ENCODE results near the gene TAS2R43.
"Not testable (repeated sequence)": the region's sequence is repeated elsewhere in the genome, so short reads cannot be mapped to it uniquely, and the experiment has no call there.

TAS2R43 gene, protein sequence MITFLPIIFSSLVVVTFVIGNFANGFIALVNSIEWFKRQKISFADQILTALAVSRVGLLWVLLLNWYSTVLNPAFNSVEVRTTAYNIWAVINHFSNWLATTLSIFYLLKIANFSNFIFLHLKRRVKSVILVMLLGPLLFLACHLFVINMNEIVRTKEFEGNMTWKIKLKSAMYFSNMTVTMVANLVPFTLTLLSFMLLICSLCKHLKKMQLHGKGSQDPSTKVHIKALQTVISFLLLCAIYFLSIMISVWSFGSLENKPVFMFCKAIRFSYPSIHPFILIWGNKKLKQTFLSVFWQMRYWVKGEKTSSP

DNA sequence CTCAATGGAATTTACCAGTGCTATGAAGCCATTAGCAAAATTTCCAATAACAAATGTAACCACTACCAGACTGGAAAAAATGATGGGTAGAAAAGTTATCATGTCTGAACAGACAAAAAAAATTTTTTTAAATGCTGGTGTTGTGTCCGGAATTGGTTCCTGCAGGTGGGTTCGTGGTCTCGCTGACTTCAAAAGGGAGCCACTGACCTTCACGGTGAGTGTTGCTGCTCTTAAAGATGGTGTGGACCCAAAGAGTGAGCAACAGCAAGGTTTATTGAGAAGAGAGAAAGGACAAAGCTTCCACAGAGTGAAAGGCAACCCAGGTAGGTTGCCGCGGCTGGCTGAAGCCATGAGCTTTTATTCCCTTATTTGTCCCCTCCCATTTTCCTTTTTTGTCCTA is at the start of gene TAS2R43:
TAS2R43 (minus strand) TSS at position 186 of the 400 bp plus-strand sequence; CDS start at position 102, 84 bp downstream.
- no peak for DNase-seq

DNA sequence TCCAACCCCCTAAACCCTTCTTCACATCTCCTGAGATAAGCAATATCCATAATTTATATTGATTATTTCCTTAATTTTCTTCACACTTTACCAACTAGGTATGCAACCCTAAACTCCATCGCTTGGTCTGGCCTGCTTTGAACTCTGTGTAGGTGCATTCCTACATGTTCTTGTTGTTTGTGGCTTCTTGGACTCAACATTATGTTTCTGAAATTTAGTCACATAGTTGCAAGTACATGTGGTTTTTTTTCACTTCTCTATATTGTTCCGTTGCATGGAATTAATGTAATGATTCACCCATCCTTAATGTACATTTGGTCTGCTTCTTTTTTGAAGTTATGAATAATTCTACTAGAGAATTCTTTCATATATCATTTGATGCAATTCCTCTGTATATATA is 44.0 kb upstream of the TAS2R43 start:
- DNase-seq: no peak

DNA sequence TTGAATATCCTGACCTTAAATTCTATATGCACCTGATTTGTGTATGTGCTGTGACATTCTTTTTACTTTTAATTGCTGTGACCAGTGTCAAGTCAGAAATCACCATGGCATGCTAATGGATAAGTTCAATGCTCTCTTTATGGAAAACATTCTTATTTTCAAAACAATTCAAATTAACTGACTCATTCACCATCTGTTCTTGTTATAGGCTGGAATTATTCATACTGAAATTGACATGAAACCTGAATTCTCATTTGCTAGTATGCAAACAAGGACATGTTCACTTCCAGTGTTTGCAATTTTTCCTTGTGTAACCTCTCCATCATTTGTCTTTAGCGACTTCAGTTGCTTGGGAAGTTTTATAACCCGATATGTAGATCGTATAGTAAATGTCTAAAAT is 42.2 kb upstream of the TAS2R43 start, which contains the start of gene TAS2R30:
TAS2R30 (minus strand) TSS at position 340 of the 400 bp plus-strand sequence. CDS start 400 bp downstream, outside the sequence.
- no peak for DNase-seq

DNA sequence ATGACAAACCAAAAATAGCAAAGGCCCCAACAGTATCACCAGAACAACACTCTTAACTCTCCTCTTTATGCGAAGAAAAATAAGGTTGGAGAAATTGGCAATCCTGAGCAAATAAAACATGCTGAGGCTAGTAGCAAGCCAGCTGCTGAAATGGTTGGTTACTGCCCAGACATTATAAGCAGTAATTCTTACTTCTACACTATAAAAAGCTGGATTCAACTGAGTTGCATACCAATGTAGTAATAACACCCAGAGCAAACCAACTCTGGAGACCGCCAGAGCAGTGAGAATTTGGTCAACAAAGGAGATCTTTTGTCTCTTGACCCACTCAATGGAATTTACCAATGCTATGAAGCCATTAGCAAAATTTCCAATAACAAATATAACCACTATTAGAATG is 41.7 kb upstream of the TAS2R43 start:
- no peak for DNase-seq

DNA sequence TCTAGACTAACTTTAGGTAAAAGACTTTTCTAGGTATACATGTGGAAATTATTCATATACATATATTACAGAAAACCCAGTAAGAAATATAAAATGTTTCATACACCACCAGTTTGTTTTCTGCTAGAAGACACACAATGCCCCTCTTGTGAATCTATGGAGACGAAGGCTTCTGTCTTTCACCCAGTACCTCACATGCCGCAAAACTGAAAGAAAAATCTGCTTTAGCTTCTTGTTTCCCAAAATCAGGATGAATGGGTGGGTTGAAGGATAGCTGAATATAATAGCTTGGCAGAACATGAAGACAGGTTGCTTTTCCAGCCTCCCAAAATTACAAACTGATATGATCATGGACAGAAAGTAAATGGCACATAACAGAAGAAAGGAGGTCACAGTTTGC is 41.0 kb upstream of the TAS2R43 start:
- DNase-seq: no peak

DNA sequence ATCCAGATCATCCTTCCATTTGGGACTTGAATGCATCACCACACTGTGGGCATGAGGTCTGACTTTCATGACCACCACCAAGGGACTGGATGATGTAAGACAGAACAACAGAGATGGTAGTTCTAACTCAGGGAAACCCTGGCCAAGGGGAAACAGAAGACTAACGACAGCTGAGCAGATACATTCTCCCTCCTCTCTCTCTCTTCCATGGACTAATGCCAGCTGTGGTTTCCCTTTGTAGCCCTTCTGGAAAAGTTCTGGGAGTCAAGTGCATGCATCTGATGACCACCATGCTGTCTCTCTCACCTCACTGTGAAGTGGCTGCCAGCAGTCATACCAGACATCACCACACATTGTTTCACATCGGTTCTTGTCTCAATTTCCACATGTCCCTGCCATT is 38.9 kb upstream of the TAS2R43 start:
- DNase-seq: no peak

DNA sequence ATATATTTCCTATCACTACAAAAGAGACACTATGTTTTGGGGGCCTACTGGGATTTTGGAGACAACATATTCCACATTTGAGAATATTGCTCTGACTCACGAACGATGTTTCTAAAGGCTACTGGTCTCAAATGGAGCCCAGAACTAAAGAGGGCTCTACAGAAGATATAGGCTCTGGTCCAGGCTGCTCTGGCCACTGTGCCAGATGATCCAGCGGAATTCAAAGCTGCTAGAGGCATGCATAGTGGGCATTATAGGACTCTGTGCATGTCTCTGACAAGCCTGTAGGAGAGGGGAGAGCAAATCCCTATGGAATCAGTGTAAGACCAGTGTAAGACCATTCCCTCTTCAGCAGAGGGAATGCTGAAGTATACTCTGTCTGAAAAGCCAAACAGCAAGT is 38.3 kb upstream of the TAS2R43 start:
- DNase-seq: peak in 1 of 58 donors; percentile 5

DNA sequence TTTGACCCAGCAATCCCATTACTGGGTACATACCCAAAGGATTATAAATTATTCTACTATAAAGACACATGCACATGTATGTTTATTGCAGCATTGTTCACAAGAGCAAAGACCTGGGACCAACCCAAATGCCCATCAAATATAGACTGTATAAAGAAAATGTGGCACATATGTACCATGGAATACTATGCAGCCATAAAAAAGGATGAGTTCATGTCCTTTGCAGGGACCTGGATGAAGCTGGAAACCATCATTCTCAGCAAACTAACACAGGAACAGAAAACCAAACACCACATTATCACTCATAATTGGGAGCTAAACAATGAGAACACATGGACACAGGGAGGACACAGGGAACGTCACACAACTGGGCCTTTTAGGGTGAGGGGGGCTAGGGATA is 22.0 kb upstream of the TAS2R43 start:
- DNase-seq: not testable (repeated sequence)

DNA sequence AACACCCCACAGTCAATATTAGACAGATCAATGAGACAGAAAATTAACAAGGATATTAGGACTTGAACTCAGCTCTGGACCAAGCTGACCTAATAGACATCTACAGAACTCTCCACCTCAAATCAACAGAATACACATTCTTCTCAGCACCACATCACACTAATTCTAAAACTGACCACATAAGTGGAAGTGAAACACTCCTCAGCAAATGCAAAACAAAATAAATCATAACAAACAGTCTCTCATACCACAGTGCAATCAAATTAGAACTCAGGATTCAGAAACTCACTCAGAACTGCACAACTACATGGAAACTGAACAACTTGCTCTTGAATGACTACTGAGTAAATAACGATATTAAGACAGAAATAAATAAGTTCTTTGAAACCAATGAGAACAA is 19.1 kb upstream of the TAS2R43 start:
- DNase-seq: not testable (repeated sequence)

DNA sequence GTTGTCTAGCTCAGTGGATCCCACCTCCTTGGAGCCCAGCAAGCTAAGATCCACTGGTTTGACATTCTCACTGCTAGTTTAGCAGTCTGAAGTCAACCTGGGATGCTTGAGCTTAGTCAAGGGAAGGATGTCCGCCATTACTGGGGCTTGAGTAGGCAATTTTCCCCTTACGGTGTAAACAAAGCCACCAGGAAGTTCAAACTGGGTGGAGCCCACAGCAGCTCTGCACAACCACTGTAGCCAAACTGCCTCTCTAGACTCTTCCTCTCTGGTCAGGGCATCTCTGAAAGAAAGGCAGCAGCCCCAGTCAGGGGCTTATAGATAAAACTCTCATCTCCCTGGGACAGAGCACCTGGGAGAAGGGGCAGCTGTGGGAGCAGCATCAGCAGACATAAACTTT is 16.7 kb upstream of the TAS2R43 start:
- DNase-seq: no peak

DNA sequence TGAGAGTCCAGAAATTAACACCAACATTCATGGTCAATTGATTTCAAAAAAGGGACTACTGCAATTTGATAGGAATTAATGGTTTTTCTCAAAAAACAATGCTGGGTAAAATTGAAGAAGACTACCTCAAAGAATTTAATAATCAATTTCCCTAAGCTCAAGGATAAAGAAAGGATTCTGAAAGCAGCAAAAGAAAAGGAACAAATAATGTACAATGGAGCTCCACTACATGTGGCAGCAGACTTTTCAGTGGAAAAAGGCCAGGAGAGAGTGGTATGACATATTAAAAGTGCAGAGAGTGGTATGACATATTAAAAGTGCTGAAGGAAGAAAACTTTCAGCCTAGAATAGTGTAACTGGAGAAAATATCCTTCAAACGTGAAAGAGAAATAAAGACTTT is 15.6 kb upstream of the TAS2R43 start:
- no peak for DNase-seq

DNA sequence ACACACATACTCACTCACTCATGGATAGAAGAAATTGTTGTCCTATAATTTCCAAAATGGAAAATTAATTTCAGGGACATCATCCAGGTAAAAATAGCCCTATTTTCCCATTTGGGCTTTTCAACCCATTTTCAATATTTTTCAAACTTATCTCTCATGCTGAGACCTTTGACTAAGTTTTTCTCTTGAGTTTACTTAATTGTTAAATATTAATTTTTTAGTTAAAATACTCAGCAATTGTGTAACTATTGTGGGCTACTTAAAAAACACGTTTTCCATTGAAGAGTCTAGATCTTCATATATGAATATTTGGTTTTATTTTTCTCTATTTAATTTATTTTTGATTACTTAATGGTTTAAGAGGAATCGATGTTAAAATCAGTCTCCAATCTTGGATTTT is 14.2 kb upstream of the TAS2R43 start:
- DNase-seq: no peak

DNA sequence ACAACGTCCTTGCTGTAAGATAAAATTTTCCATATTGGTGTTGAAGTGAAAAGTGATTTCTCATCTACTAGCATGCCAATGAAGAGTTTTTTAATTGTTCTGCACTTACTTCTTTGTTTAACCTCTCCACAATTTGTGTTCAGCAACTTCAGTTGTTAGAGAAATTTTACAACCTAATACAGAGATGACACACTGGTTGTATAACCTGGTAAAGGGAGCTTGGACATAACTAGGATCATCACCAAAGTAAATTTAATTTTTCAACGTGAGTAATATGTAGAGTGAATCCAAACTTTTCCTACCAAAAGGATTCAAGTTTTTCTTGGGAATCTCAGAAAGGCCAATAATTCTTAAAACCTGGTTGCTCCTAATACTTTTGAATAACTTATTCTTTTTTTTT is 13.4 kb upstream of the TAS2R43 start:
- DNase-seq: no peak

DNA sequence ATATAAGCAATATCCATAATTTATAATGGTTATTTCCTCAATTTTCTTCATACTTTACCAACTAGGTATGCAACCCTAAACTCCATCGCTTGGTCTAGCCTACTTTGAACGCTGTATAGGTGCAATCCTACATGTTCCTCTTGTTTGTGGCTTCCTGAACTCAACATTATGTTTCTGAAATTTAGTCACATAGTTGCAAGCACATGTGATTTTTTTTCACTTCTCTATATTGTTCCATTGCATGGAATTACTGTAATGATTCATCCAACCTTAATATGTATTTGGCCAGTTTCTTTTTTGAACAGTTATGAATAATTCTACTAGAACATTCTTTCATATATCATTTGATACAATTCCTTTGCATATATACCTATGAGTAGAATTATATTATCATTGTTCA is 2.8 kb upstream of the TAS2R43 start:
- DNase-seq: not testable (repeated sequence)

DNA sequence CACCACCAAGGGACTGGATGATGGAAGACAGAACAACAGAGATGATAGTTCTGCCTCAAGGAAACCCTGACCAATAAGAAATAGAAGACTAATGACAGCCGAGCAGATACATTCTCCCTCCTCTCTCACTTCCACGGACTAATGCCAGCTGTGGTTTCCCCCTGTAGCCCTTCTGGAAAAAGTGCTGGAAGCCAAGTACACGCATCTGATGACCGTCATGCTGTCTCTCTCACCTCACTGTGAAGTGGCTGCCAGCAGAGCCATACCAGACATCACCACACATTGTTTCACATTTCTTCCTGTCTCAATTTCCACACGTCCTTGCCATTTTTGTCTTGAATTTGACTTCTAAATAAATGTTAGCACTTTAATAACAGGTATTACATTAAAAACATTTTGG is 2.9 kb downstream of the TAS2R43 start:
- DNase-seq: no peak

DNA sequence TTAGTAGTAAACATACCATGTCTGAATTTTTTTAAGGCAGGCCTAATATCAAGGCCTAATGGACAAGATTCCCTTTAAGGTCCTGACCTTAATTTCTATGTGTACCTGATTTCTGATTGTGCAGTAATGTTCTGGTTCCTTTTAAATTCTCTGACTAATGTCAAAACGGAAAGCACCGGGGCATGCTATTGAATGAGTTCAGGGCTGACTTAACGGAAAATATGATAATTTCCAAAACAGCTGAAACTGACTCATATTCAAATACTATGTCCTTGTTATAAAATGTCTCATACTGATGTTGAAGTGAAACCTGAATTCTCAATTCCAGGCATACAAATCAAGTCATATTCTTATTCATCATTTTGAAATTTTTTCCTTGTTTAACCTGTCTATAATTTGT is 6.7 kb downstream of the TAS2R43 start:
- no peak for DNase-seq

DNA sequence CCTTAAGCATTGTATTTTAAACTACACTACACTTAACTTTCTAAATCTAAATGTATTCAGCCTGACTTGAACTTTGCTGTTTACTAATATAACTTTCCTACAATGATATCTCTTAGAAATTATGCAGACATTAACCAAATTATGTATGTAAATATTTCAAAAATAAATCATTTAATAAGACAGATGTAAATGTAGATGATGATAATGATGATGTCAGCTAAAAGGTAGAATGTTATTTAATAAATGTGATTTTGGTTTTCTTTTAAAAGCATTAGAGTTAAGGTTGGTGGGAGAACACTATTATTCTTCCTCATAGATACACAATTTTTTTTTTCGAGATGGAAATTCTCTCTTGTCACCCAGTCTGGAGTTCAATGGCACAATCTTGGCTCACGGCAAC is 10.1 kb downstream of the TAS2R43 start:
- DNase-seq: no peak

DNA sequence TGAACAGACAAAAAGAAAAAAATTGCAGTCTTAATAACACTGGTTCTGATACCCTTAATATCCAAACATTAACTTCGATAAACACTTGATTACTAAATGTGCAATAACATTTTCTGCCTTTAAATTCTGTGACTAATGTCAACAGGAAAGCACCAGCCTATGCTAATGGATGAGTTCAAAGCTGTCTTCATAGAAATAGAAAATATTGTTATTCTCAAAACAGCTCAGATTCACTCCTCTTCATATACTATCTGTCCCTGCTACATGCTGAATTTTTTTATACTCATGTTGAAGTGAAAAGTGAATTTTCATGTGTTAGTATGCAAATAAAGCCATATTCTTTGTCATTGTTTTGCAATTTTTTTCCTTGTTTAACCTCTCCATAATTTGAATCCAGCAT is 13.9 kb downstream of the TAS2R43 start:
- no peak for DNase-seq

DNA sequence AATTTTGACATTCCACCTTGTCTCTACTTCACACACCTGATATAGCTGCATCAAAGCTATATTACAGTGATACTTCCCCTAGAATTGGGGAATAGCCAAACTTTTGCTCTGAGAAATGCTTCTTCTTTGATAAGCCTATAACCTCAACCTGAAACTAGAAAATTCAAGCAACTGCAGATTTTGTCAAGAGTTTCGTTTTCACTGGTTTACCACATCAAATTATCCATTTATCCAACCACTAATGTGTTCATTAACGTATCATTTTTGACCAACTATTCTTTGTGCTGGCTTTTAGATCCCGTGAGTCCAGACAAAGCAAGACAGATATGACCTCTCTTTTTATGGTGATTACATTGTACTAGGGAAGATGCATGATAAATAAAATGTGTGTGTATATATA is 16.5 kb downstream of the TAS2R43 start:
- DNase-seq: no peak

DNA sequence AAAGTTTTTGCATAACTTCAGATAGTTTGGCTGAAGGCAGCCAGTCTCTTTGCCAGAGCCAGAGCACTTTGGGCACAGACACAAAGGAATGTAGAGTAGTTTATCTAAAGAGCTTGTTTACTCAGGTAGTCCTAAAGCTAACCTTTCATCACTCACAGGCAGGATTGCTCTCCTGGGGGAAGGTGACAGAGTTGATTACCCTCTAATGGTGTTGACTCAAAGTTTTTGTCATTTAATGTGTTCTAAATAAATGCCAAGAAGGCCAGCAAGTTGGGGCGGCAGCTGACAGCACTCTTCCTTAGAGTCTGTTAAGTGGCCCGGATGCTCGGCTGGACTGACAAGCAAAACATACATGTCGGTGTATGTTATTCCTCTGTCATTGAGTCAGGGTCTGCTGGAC is 20.7 kb downstream of the TAS2R43 start:
- no peak for DNase-seq

DNA sequence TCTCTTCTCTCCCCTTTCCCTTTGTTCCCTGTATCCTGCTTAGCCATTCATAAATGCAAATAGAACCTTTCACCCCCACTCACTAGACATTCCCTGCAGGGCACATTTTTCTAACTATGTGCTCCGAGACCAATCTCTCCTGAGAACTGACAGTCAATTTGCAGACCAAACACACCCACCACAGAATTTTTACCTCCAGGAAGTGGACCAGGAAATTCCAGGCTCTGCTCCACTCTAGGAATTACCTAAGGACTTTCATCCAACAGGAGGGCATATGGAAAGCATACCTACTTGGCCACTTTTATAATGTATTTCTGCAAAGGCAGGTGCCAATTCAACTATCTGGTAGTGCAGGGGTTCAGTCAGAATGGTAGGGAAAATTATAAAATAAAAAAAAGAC is 21.1 kb downstream of the TAS2R43 start:
- no peak for DNase-seq

DNA sequence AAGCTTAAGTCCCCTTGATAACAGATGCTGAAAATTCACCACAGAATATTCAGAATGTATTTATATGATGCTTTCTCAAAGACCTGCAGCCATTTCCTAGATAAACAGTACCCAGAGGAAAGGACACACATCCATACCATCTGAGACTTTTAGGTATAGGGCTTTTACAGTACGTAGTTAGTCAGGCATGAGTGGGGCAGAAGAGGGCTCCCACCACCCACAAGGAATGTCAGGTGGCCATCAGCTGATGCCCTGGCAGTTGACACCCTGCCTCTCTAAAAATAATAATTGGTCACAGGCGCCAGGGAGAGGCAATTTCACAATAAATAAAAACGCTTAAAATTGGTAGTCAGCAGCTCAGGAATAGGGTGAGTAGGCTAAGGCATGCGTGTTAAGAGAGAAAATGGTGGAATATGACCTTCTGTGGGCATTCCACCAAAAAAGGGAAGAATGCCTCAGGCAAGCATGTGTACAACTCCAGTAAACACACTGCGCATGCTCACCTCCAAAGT is 22.2 kb downstream of the TAS2R43 start:
- no peak for DNase-seq

DNA sequence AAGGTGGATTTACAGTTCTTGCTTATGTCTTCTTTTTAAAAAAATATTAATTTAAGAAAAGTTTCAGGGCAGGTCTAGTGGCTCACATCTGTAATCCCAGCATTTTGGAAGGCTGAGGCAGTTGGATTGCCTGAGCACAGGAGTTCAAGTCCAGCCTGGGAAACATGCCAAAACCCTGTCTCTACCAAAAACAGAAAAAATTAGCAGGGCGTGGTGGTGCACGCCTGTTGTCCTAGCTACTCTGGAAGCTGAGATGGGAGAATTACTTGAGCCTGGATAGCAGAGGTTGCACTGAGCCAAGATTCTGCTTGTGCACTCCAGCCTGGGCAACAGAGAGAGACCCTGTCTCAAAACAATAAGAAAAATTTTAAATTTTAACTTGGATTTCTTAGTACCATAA is 24.6 kb downstream of the TAS2R43 start:
- DNase-seq: peak in 2 of 58 donors; percentile 2 to 34

Measured in anterior cingulate cortex (tissue), 58 donors.